ENCODE data around the gene SORT1. TPM values are rescaled to one million over a fixed set of nuclear protein-coding genes. Genes with fewer than 3 reads are reported as not detected.

Gene SORT1
- total RNA-seq, 1 donor from 2014 or later, result 30.7 TPM

DNA sequence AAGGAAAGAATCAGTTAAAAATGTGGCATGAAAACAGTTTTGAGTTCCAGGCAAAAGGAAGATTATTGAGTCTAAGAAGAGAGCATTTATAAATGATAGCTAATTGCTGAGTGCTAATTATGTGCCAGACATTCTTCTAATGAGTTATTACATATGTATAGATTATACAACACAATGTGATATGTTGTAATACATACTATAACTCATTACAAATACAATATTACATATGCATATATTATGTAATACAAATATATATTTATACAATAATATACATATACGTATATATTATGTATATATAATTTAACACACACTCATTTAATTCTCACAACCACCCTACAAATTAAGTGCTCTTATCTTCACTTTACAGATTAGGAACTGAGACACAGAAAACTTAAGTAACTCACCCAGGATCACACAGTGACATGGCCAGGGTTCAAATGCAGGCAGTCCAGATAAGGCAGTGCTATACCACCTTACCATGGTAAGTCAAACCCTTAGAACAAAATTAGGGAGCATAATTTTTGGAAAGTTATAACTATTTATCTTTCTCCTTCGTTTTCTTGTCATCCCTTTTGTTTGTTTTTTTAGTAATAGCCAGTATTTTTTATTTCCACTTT lies 4.0 kb downstream of the SORT1 start:
- intact Hi-C loops (cut with DNase I), result no loop called here
- Histone ChIP-seq H3K27ac (peak overlapping the region; percentile 69), H3K9me3 (no peaks in the 10 kb centered on the region), H3K36me3 (no peaks in the 10 kb centered on the region), H3K4me3 (peak overlapping the region in 1 of 2 donors; percentile 21), H3K4me1 (peaks cover 23% of the 10 kb centered on the region), H3K27me3 (no peaks in the 10 kb centered on the region)
- TF ChIP-seq POLR2AphosphoS5 (IDR thresholded peaks at IDR 0.05; ENCODE audit: insufficient read depth in 1 of 2, low read depth in 1 of 2) (no peak), POLR2A (IDR thresholded peaks at IDR 0.05) (no peak)
- TF ChIP-seq, protein P1, sequence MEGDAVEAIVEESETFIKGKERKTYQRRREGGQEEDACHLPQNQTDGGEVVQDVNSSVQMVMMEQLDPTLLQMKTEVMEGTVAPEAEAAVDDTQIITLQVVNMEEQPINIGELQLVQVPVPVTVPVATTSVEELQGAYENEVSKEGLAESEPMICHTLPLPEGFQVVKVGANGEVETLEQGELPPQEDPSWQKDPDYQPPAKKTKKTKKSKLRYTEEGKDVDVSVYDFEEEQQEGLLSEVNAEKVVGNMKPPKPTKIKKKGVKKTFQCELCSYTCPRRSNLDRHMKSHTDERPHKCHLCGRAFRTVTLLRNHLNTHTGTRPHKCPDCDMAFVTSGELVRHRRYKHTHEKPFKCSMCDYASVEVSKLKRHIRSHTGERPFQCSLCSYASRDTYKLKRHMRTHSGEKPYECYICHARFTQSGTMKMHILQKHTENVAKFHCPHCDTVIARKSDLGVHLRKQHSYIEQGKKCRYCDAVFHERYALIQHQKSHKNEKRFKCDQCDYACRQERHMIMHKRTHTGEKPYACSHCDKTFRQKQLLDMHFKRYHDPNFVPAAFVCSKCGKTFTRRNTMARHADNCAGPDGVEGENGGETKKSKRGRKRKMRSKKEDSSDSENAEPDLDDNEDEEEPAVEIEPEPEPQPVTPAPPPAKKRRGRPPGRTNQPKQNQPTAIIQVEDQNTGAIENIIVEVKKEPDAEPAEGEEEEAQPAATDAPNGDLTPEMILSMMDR (IDR thresholded peaks at IDR 0.05), result no peak
- DNase-seq (ENCODE audit: extremely low spot score in 2 of 2), result no peak

DNA sequence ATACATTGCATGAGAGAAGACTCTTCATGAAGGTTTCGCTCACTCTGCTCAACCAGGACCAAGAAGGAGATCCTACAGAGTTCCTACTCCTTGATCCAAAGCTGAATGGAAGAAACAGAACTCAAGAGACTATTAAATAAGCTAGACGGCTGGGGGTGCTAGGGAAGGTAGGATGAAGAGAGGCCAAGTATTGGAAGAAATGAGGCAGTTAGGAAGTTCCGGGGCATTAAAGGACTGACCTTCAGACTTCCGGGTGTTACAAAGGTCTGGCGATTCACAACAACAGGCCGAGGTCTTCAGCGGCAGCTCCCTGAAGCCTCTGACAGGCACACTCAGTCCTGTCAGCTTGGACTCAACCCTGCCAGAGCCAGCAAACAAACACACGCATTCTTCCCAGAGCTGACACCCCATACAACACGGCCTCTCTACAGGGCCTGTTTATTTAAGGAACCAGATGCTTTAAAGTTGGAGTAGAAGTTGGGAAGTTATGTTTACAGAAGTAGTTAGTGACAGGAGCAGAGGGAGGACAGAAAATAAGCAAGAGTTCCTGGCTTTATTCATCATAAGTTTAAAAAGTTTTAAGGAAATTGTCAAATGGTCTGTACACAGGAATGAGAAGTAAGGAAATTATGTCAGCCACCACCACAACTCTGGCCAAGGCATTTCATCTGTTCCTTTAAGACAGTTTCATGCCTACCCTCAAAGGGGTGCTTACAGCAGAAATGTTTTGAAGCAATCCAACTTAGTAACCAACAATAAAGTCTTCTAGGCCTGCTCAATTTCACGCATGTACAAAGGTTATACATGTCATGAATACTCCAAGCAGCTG lies 4.7 kb downstream of the SORT1 start:
- H3K4me1 ChIP-seq, result peaks cover 17% of the 10 kb centered on the region
- intact Hi-C loops (cut with DNase I), result no loop called here
- no peaks in the 10 kb centered on the region for H3K9me3 ChIP-seq
- H3K27ac ChIP-seq, result peak overlapping the region; percentile 69
- TF ChIP-seq, protein P1 (IDR thresholded peaks at IDR 0.05), result no peak
- TF ChIP-seq POLR2AphosphoS5 (IDR thresholded peaks at IDR 0.05; ENCODE audit: insufficient read depth in 1 of 2, low read depth in 1 of 2) (peak in 1 of 2 donors; percentile 35), POLR2A (IDR thresholded peaks at IDR 0.05) (no peak)
- H3K27me3 ChIP-seq, result no peaks in the 10 kb centered on the region
- no peak for DNase-seq (ENCODE audit: extremely low spot score in 2 of 2)
- H3K36me3 ChIP-seq, result no peaks in the 10 kb centered on the region
- H3K4me3 ChIP-seq, result peak overlapping the region in 1 of 2 donors; percentile 21

DNA sequence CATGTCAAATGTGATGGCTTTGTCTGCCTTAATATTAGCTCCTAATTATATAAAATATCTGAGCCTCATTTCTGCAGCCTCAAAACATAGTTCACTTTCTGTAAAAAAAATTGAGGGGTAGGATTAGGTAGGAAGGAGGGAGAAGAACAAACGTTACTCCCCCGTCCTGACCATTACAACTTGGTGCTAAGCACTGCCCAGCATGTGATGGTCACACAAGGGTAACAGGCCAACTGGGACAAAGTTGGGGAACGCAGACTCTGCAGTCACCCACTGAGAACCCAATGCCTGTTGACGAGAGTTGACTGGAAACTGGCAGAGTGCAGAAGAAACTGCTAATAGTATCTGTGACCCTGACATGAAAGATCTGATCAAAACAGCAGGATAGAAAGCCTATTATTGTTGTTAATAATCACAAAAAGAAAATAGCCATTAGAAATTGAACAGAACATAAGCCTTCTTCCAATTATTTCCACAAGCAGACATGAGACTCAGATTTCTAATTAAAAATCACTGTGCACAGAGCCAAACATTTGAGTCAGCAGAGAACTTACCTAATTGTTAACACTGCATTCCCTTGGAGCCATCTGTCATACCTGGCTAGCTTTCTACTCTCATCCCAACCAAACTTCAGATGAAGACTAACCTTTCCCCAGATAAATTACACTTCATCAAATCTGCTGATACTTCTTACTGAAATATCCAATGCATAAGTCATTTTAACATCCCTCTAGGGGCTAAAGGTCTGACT lies 5.5 kb downstream of the SORT1 start:
- intact Hi-C loops (cut with DNase I), result no loop called here
- Histone ChIP-seq H3K36me3 (no peaks in the 10 kb centered on the region), H3K4me1 (peaks cover 16% of the 10 kb centered on the region), H3K9me3 (no peaks in the 10 kb centered on the region), H3K4me3 (peak overlapping the region in 1 of 2 donors; percentile 21), H3K27ac (peak overlapping the region; percentile 69), H3K27me3 (no peaks in the 10 kb centered on the region)
- no peak for TF ChIP-seq POLR2A (IDR thresholded peaks at IDR 0.05)
- TF ChIP-seq, protein P1 (IDR thresholded peaks at IDR 0.05), result no peak
- TF ChIP-seq POLR2AphosphoS5 (IDR thresholded peaks at IDR 0.05; ENCODE audit: insufficient read depth in 1 of 2, low read depth in 1 of 2), result no peak
- no peak for DNase-seq (ENCODE audit: extremely low spot score in 2 of 2)

DNA sequence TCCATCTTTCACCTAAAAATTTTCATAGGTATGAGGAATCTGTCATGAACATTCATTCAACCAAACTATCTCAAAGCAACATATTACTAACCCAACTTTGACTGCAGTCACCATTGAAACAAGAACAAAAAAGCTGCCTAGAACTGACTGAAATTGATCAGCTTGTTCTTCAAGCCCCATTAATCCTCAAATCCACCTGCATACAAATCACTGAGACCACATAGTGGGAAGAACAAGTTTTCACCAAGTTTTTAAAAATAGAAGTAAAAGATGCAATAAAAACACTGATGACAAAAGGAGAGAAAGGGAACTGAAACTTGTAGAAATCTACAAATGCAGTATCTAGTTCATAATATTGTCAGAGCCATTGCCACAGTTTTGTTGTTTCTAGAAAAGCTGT lies 6.1 kb downstream of the SORT1 start:
- peaks cover 16% of the 10 kb centered on the region for H3K4me1 ChIP-seq
- no peaks in the 10 kb centered on the region for H3K36me3 ChIP-seq
- no peaks in the 10 kb centered on the region for H3K9me3 ChIP-seq
- peak overlapping the region; percentile 69 for H3K27ac ChIP-seq
- peak overlapping the region in 1 of 2 donors; percentile 8 for H3K4me3 ChIP-seq
- intact Hi-C loops (cut with DNase I), result no loop called here
- no peak for TF ChIP-seq POLR2AphosphoS5 (IDR thresholded peaks at IDR 0.05; ENCODE audit: insufficient read depth in 1 of 2, low read depth in 1 of 2)
- TF ChIP-seq POLR2A (IDR thresholded peaks at IDR 0.05), result no peak
- TF ChIP-seq, protein P1 (IDR thresholded peaks at IDR 0.05), result no peak
- DNase-seq (ENCODE audit: extremely low spot score in 2 of 2), result no peak
- no peaks in the 10 kb centered on the region for H3K27me3 ChIP-seq
